ENCODE data around the gene RNF13.

The RNF13 gene

GRCh38 chr3:149895339-149895738 is 82.3 kb downstream of the RNF13 start:
- no peak overlapping the region for H2AFZ ChIP-seq (ENCODE audit: low read length)
- no peaks in the 10 kb centered on the region for H3K27me3 ChIP-seq (replicated peaks; ENCODE audit: insufficient read depth, low read length)
- no peak for DNase-seq
- no peak for TF ChIP-seq EZH2 (optimal IDR thresholded peaks at IDR 0.05; ENCODE audit: low read depth, low read length)
- TF ChIP-seq EZH2phosphoT487 (IDR thresholded peaks at IDR 0.05; ENCODE audit: low read length), result no peak
- no peak for TF ChIP-seq CTCF (IDR thresholded peaks at IDR 0.05; ENCODE audit: low read length)
- no peak overlapping the region for H3K4me3 ChIP-seq (ENCODE audit: low read length)
- H3K79me2 ChIP-seq (ENCODE audit: low read length), result no peaks in the 10 kb centered on the region
- no peaks in the 10 kb centered on the region for H3F3A ChIP-seq (ENCODE audit: insufficient read depth, low read length)
- no peaks in the 10 kb centered on the region for H3K36me3 ChIP-seq (replicated peaks; ENCODE audit: insufficient read depth, low read length)
- no peaks in the 10 kb centered on the region for H3K4me1 ChIP-seq (ENCODE audit: low read length)
- no peaks in the 10 kb centered on the region for H3K9me3 ChIP-seq (replicated peaks; ENCODE audit: insufficient read depth, low read length)
- H3K9me2 ChIP-seq (replicated peaks; ENCODE audit: insufficient read depth, low read length), result no peaks in the 10 kb centered on the region
- no peak overlapping the region for H3K27ac ChIP-seq (ENCODE audit: low read length)
- H4K20me1 ChIP-seq (ENCODE audit: insufficient read depth, low read length), result 0 out of 2 replicates have a peak, but pooled peaks cover 3% of the 10 kb centered on the region
- H3K9ac ChIP-seq (ENCODE audit: low read length), result no peak overlapping the region
- no peak overlapping the region for H3K4me2 ChIP-seq (ENCODE audit: low read depth, low read length)

GRCh38 chr3:149895769-149896168 is 82.8 kb downstream of the RNF13 start:
- Histone ChIP-seq H3K36me3 (replicated peaks; ENCODE audit: insufficient read depth, low read length) (no peaks in the 10 kb centered on the region), H3K9me3 (replicated peaks; ENCODE audit: insufficient read depth, low read length) (no peaks in the 10 kb centered on the region), H4K20me1 (ENCODE audit: insufficient read depth, low read length) (0 out of 2 replicates have a peak, but pooled peaks cover 3% of the 10 kb centered on the region), H2AFZ (ENCODE audit: low read length) (no peak overlapping the region), H3K9ac (ENCODE audit: low read length) (no peak overlapping the region), H3K4me1 (ENCODE audit: low read length) (no peaks in the 10 kb centered on the region), H3K4me3 (ENCODE audit: low read length) (no peak overlapping the region), H3F3A (ENCODE audit: insufficient read depth, low read length) (no peaks in the 10 kb centered on the region), H3K27ac (ENCODE audit: low read length) (no peak overlapping the region), H3K79me2 (ENCODE audit: low read length) (no peaks in the 10 kb centered on the region), H3K4me2 (ENCODE audit: low read depth, low read length) (no peak overlapping the region), H3K9me2 (replicated peaks; ENCODE audit: insufficient read depth, low read length) (no peaks in the 10 kb centered on the region), H3K27me3 (replicated peaks; ENCODE audit: insufficient read depth, low read length) (no peaks in the 10 kb centered on the region)
- TF ChIP-seq EZH2phosphoT487 (IDR thresholded peaks at IDR 0.05; ENCODE audit: low read length), result no peak
- no peak for TF ChIP-seq CTCF (IDR thresholded peaks at IDR 0.05; ENCODE audit: low read length)
- TF ChIP-seq EZH2 (optimal IDR thresholded peaks at IDR 0.05; ENCODE audit: low read depth, low read length), result no peak
- DNase-seq, result no peak

GRCh38 chr3:149898771-149899170 is 85.8 kb downstream of the RNF13 start:
- H3K9me3 ChIP-seq (replicated peaks; ENCODE audit: insufficient read depth, low read length), result no peaks in the 10 kb centered on the region
- no peak overlapping the region for H3K4me3 ChIP-seq (ENCODE audit: low read length)
- no peaks in the 10 kb centered on the region for H4K20me1 ChIP-seq (ENCODE audit: insufficient read depth, low read length)
- H2AFZ ChIP-seq (ENCODE audit: low read length), result no peak overlapping the region
- no peaks in the 10 kb centered on the region for H3K9me2 ChIP-seq (replicated peaks; ENCODE audit: insufficient read depth, low read length)
- no peak for DNase-seq
- H3F3A ChIP-seq (ENCODE audit: insufficient read depth, low read length), result no peaks in the 10 kb centered on the region
- H3K79me2 ChIP-seq (ENCODE audit: low read length), result no peaks in the 10 kb centered on the region
- no peak overlapping the region for H3K4me2 ChIP-seq (ENCODE audit: low read depth, low read length)
- TF ChIP-seq CTCF (IDR thresholded peaks at IDR 0.05; ENCODE audit: low read length) (no peak), EZH2 (optimal IDR thresholded peaks at IDR 0.05; ENCODE audit: low read depth, low read length) (no peak), EZH2phosphoT487 (IDR thresholded peaks at IDR 0.05; ENCODE audit: low read length) (no peak)
- no peaks in the 10 kb centered on the region for H3K27me3 ChIP-seq (replicated peaks; ENCODE audit: insufficient read depth, low read length)
- H3K27ac ChIP-seq (ENCODE audit: low read length), result no peak overlapping the region
- H3K36me3 ChIP-seq (replicated peaks; ENCODE audit: insufficient read depth, low read length), result no peaks in the 10 kb centered on the region
- H3K4me1 ChIP-seq (ENCODE audit: low read length), result no peaks in the 10 kb centered on the region
- no peak overlapping the region for H3K9ac ChIP-seq (ENCODE audit: low read length)

Data from MM.1S (cell line).